ENCODE data around the gene PARN.

- TF ChIP-seq CTCF (IDR thresholded peaks at IDR 0.05) = no peak
- TF ChIP-seq POLR2A (IDR thresholded peaks at IDR 0.05) = no peak
Measured at GRCh38 chr16:14446796-14447195, 183.3 kb downstream of the PARN start.
